ENCODE data around the gene ARIH1.

- TF ChIP-seq CTCF (conservative IDR thresholded peaks at IDR 0.05; ENCODE audit: low read depth, low read length): no peak
- no peak for TF ChIP-seq EZH2 (IDR thresholded peaks at IDR 0.05; ENCODE audit: borderline replicate concordance, low read depth, low read length, poor library complexity, severe bottlenecking)
Measured at GRCh38 chr15:72515591-72516389, 41.7 kb downstream of the ARIH1 start.

All from A673 (cell line).